Measurements from ENCODE around the gene SPAG16.

The SPAG16 gene

DNA sequence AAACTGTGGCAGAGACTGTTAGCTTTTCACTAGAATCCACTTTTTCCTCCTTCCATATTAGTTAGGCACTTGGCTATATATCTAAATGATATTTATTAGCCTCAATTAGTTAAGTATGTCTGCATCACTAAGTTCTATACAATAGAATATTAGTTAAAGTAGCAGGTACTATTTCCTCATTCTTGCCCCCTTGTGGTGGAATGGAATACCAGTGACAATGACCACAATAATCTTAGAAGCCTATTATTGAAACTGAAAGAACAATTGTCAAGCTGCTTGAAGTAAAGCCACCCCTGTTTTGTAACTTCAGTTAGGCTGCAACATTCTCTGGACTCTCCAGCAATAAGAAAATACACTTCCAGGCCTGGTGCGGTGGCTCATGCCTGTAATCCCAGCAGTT lies 650.3 kb downstream of the SPAG16 start:
- H3K27ac ChIP-seq = no peak overlapping the region
- TF ChIP-seq, protein P1, sequence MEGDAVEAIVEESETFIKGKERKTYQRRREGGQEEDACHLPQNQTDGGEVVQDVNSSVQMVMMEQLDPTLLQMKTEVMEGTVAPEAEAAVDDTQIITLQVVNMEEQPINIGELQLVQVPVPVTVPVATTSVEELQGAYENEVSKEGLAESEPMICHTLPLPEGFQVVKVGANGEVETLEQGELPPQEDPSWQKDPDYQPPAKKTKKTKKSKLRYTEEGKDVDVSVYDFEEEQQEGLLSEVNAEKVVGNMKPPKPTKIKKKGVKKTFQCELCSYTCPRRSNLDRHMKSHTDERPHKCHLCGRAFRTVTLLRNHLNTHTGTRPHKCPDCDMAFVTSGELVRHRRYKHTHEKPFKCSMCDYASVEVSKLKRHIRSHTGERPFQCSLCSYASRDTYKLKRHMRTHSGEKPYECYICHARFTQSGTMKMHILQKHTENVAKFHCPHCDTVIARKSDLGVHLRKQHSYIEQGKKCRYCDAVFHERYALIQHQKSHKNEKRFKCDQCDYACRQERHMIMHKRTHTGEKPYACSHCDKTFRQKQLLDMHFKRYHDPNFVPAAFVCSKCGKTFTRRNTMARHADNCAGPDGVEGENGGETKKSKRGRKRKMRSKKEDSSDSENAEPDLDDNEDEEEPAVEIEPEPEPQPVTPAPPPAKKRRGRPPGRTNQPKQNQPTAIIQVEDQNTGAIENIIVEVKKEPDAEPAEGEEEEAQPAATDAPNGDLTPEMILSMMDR (conservative IDR thresholded peaks at IDR 0.05) = peak; percentile 54
- no peak for TF ChIP-seq ZFX (IDR thresholded peaks at IDR 0.05)

DNA sequence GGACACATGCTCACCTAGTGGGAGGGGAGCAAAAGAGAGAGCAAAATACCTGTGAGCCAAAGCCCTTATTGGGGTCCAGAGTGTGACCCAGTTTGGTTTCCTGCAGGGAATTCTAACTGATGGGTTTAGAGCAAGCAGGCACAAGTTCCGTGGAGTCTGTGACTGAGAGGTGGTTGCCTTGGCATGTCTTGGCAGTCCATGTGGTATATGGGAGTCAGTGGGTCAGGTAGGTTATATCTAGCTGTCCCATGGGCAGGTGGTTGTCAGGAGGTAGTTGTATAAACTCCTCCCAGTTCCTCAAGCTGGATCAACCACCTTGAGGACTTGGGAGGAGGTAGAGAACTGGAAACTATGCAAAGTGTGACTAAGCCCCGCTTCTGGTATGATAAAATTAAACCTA lies 673.8 kb downstream of the SPAG16 start:
- H3K27ac ChIP-seq = no peak overlapping the region
- TF ChIP-seq, protein P1 (conservative IDR thresholded peaks at IDR 0.05) = no peak
- TF ChIP-seq ZFX (IDR thresholded peaks at IDR 0.05) = no peak

DNA sequence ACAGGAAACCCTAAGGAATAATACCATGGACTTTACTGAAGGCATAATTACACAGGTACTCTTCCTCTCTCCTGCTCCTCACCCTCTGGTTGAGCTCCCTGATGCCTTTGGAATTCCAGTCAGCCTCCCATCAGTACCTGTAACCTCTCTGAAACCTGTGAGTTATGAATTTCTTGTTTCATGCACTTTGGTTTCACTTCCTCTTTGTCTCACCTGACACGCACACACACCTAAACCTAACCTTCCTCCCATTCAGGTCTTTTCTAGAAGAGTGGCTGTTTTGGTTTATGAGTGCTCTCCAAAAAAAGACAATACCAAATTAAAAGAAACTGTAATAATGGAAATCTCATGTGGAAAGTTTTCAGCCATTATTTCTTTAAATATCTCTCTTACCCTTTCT lies 675.3 kb downstream of the SPAG16 start:
- TF ChIP-seq, protein P1 (conservative IDR thresholded peaks at IDR 0.05) = no peak
- TF ChIP-seq ZFX (IDR thresholded peaks at IDR 0.05) = no peak
- no peak overlapping the region for H3K27ac ChIP-seq

DNA sequence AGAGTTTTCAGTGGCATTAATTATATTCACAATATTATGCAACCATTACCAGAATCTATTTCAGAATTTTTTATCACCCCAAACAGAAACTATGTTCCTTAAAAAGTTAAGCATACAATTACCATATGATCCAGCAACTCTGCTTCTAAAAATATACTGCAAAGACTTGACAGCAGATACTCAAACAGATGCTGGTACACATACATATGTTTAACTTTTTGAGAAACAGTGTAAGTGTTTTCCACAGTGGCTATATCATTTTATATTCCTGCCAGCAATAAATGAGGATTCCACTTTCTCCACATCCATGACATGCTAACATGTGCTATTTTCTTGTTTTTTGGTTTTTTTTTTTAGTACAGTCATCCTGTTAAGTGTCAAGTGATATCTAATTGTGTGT lies 687.3 kb downstream of the SPAG16 start:
- TF ChIP-seq, protein P1 (conservative IDR thresholded peaks at IDR 0.05) = no peak
- TF ChIP-seq ZFX (IDR thresholded peaks at IDR 0.05) = no peak
- H3K27ac ChIP-seq = no peak overlapping the region

DNA sequence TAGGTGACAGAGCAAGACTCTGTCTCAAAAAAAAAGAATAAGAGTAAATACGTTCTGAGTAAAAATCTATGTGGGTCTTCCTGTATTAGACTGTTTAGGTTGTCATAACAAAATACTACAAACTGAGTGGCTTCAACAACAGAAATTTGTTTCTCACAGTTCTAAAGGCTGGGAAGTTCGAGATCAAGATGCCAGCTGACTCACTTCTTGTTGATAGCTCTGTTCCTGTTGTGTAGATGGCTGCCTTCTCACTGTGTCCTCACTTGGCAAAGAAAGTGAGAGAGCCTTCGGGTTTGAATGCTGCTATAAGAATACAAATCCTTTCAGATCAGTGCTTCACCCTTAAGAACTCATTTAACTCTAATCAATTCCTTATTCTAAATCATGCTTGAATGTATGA lies 696.6 kb downstream of the SPAG16 start:
- no peak for TF ChIP-seq ZFX (IDR thresholded peaks at IDR 0.05)
- TF ChIP-seq, protein P1 (conservative IDR thresholded peaks at IDR 0.05) = no peak
- no peak overlapping the region for H3K27ac ChIP-seq

DNA sequence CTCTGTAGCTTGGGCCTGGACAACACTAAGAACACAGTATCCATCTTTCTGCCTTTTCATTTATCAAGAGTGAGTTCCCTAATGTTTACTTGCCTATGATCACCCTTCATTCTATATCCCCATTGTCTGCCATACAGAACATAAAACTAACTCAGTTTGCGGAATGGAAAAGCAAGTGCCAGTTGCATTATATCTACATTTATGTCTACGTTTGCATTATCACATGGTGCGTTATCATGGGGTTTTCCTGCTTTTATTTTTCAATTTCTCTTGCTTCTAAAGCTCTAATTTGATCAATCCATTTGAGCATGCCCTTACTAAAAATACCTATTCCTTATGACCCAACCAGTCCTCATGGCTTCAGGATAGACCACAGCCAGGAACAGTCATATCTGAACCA lies 704.9 kb downstream of the SPAG16 start:
- no peak overlapping the region for H3K27ac ChIP-seq
- TF ChIP-seq ZFX (IDR thresholded peaks at IDR 0.05) = no peak
- TF ChIP-seq, protein P1 (conservative IDR thresholded peaks at IDR 0.05) = no peak

DNA sequence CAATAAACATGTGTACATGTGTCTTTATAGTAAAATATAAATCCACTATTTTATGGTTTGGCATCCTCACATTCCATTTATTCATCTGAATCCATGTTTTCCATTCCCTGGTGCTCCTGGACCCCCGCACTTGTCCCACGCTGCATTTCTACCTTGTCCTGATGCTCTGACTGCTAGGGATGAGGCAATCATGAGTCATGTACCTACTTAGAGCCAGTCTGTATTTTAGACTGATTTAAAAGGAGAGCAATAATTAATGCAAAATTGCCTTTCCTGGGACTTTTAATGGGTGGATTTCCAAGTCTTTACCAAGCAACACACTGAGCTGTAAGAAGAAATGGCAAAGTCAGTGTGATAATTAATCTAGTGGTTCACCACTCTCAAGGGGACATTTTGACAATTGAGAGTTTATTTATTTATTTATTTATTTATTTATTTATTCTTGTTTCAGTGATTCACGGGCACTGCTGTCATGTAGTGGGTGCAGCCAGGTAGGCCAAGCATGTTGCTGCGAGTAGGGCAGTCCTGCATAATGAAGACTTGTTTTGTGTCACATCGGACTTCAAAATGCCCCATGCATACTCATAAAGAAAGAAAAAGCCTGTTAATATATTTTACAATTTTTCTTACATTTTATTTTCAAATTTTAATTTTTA lies 707.3 kb downstream of the SPAG16 start:
- H3K27ac ChIP-seq = no peak overlapping the region
- no peak for TF ChIP-seq ZFX (IDR thresholded peaks at IDR 0.05)
- TF ChIP-seq, protein P1 (conservative IDR thresholded peaks at IDR 0.05) = no peak
